SH-SY5Y (cell line): ENCODE measurements around the gene ARVCF.

ENCODE experiments used
- GATA2 ChIP-seq: IDR thresholded peaks from 2 replicates; pipeline ENCODE4 v1.6.1; 2011; ENCODE audit warnings: mild to moderate bottlenecking, low read depth, low read length
- GATA3 ChIP-seq: IDR thresholded peaks from 2 replicates; pipeline ENCODE4 v1.6.1; 2011; ENCODE audit warnings: low read depth, mild to moderate bottlenecking, low read length, moderate library complexity

GRCh38 chr22:20056161-20056560 is 39.5 kb upstream of the ARVCF start:
- TF ChIP-seq GATA2 (no peak), GATA3 (no peak)
